HCT116 (cell line): ENCODE measurements around the gene SLC8A1. TPM values are rescaled to one million over a fixed set of nuclear protein-coding genes. Genes with fewer than 3 reads are reported as not detected.
A peak's percentile ranks its signal among the peaks of the same experiment; 100 is the strongest.

Source experiments
- ATAC-seq: fragments of 200-7000 bp; cut with Tn5 transposase; 2 replicates; pipeline ENCODE4 v1.9.1; 2020; ENCODE audit warnings: mild to moderate bottlenecking, moderate library complexity
- BruUV-seq: library from RNA; stranded (reverse); fragments of 400-500 nt; replicated peaks from 2 replicates; lab custom pipeline; 2021; lab: Mats Ljungman, UMichigan
- CTCF ChIA-PET: fragments of 300-600 bp; sonication (Branson Sonifier 250); formaldehyde crosslinking; loops from one replicate; lab custom pipeline; 2021; ENCODE audit warnings: antibody characterized with exemption; lab: Charles Lee
- POLR2A ChIA-PET: fragments of 300-600, 350-600 bp; sonication (Branson Sonifier 250); formaldehyde crosslinking; loops from one replicate; lab custom pipeline; 2021; ENCODE audit warnings: antibody characterized with exemption; lab: Charles Lee
- RAD21 ChIA-PET, 2 experiments: fragments of 300-600 bp; sonication (Branson Sonifier 250); formaldehyde crosslinking; loops; one replicate each; lab custom pipeline; 2023; ENCODE audit warnings: low total read pairs in 2 of 2; ENCODE audit not compliant: uncharacterized antibody in 2 of 2, unreplicated experiment in 2 of 2, low non-redundant PET in 1 of 2; lab: Charles Lee
- DNase-seq: peaks from one replicate; pipeline ENCODE4 v3.0.0-alpha.2; 2010; ENCODE audit warnings: low read depth, low spot score
- H2AFZ ChIP-seq: fragments of 200-600 bp; shearing (Covaris generic), sonication (generic); 2 replicates; pipeline ENCODE4 v1.6.1; 2017; ENCODE audit warnings: low read depth, mixed run types, mixed read lengths, antibody characterized with exemption, low read length; ENCODE audit not compliant: poor library complexity, severe bottlenecking
- H3K27ac ChIP-seq: 2 replicates; pipeline ENCODE4 v1.5.1; 2012; ENCODE audit warnings: low read depth, low read length
- H3K27me3 ChIP-seq: fragments of 200-600 bp; sonication (generic); 2 replicates; pipeline ENCODE4 v1.6.1; 2016; ENCODE audit warnings: mixed run types, low read length, mixed read lengths; ENCODE audit not compliant: insufficient read depth
- H3K36me3 ChIP-seq, 2 experiments: fragments of 200-500 bp in 1 of 2; fragments of 200-600 bp in 1 of 2; sonication (Bioruptor generic) in 1 of 2; sonication (generic) in 1 of 2; 2 replicates each; pipeline versions ENCODE4 v1.5.1 to v1.6.1; 2014 to 2016; ENCODE audit warnings: low read length in 2 of 2, inconsistent platforms in 1 of 2, mixed read lengths in 1 of 2, mixed run types in 1 of 2; ENCODE audit not compliant: insufficient read depth in 2 of 2, control insufficient read depth in 1 of 2
- H3K4me1 ChIP-seq, 2 experiments: fragments of 200-600 bp in 1 of 2; sonication (generic) in 1 of 2; 2 replicates each; pipeline versions ENCODE4 v1.5.1 to v1.6.1; 2012 to 2017; ENCODE audit warnings: low read length in 2 of 2, inconsistent platforms in 1 of 2, mild to moderate bottlenecking in 1 of 2, mixed read lengths in 1 of 2, mixed run types in 1 of 2, moderate library complexity in 1 of 2; ENCODE audit not compliant: insufficient read depth in 2 of 2, control insufficient read depth in 1 of 2
- H3K4me2 ChIP-seq: fragments of 200-600 bp; sonication (generic); 2 replicates; pipeline ENCODE4 v1.6.1; 2017; ENCODE audit warnings: mixed run types, low read length, mixed read lengths
- H3K4me3 ChIP-seq, 2 experiments: fragments of 200-600 bp in 1 of 2; sonication (generic) in 1 of 2; replicated peaks in 1 of 2; 2 replicates each; pipeline ENCODE4 v1.5.1; 2011 to 2016; ENCODE audit warnings: low read length in 2 of 2, control low read depth in 1 of 2, low read depth in 1 of 2, mild to moderate bottlenecking in 1 of 2, mixed read lengths in 1 of 2, mixed run types in 1 of 2
- H3K79me2 ChIP-seq: fragments of 200-600 bp; sonication (generic); 2 replicates; pipeline ENCODE4 v1.6.1; 2017; ENCODE audit warnings: mild to moderate bottlenecking, mixed run types, low read length, moderate library complexity, mixed read lengths; ENCODE audit not compliant: insufficient read depth
- H3K9ac ChIP-seq: fragments of 200-600 bp; sonication (generic); 2 replicates; pipeline ENCODE4 v1.6.1; 2016; ENCODE audit warnings: low read length, mixed read lengths
- H3K9me2 ChIP-seq: fragments of 200-600 bp; sonication (generic), shearing (Covaris generic); 2 replicates; pipeline ENCODE4 v1.6.1; 2017; ENCODE audit warnings: mixed run types, mild to moderate bottlenecking, moderate library complexity; ENCODE audit not compliant: insufficient read depth
- H3K9me3 ChIP-seq, 2 experiments: fragments of 200-500 bp in 1 of 2; fragments of 200-600 bp in 1 of 2; sonication (Bioruptor generic) in 1 of 2; sonication (generic) in 1 of 2; 2 replicates each; pipeline ENCODE4 v1.6.1; 2014 to 2017; ENCODE audit warnings: low read length in 2 of 2, mixed read lengths in 2 of 2, inconsistent platforms in 1 of 2, low read depth in 1 of 2, mild to moderate bottlenecking in 1 of 2, mixed run types in 1 of 2, moderate library complexity in 1 of 2; ENCODE audit not compliant: control insufficient read depth in 1 of 2, insufficient read depth in 1 of 2
- H4K20me1 ChIP-seq: fragments of 200-600 bp; sonication (generic), shearing (Covaris generic); 2 replicates; pipeline ENCODE4 v1.6.1; 2017; ENCODE audit warnings: mixed run types, mild to moderate bottlenecking, moderate library complexity; ENCODE audit not compliant: insufficient read depth
- ATF3 ChIP-seq: IDR thresholded peaks from 2 replicates; pipeline ENCODE4 v1.6.1; 2012
- CBX3 ChIP-seq: IDR thresholded peaks from 2 replicates; pipeline ENCODE4 v1.6.1; 2012; ENCODE audit warnings: low read depth
- EZH2 ChIP-seq: fragments of 200-600 bp; sonication (generic); IDR thresholded peaks from 2 replicates; pipeline ENCODE4 v1.6.1; 2017; ENCODE audit warnings: antibody characterized with exemption, mixed run types
- FOSL1 ChIP-seq: IDR thresholded peaks from 2 replicates; pipeline ENCODE4 v1.6.1; 2012; ENCODE audit warnings: low read depth
- POLR2AphosphoS5 ChIP-seq: IDR thresholded peaks from 2 replicates; pipeline ENCODE4 v1.6.1; 2011; ENCODE audit warnings: mild to moderate bottlenecking, low read depth, low read length, moderate library complexity
- REST ChIP-seq: IDR thresholded peaks from 2 replicates; pipeline ENCODE4 v1.6.1; 2012; ENCODE audit warnings: low read depth
- SIN3A ChIP-seq: IDR thresholded peaks from 2 replicates; pipeline ENCODE4 v1.6.1; 2012; ENCODE audit warnings: low read depth
- SRF ChIP-seq: IDR thresholded peaks from 2 replicates; pipeline ENCODE4 v1.6.1; 2012; ENCODE audit warnings: low read depth
- TCF7L2 ChIP-seq: IDR thresholded peaks from 2 replicates; pipeline ENCODE4 v1.7.0; 2011; ENCODE audit warnings: borderline replicate concordance, inconsistent platforms; ENCODE audit not compliant: insufficient read depth, insufficient read length; ENCODE audit errors: extremely low read depth
- intact Hi-C: fragments of 100-400 bp; cut with micrococcal nuclease; formaldehyde crosslinking; loops from 2 replicates; pipeline ENCODE4 v1.10.0; 2022
- total RNA-seq: library from RNA; stranded (reverse); gene quantifications from one replicate; pipeline ENCODE4 v1.2.1, GENCODE V29; 2021; ENCODE audit not compliant: unreplicated experiment

Gene SLC8A1
- total RNA-seq, 1 experiment from 2014 or later: 0.07 TPM

- no peaks in the 10 kb centered on the region for H4K20me1 ChIP-seq
- H3K9me2 ChIP-seq: no peaks in the 10 kb centered on the region
- RAD21 ChIA-PET: no interaction called here
- H3K4me1 ChIP-seq: peaks cover 4 to 24% of the 10 kb centered on the region in 2 experiments; a peak in 3 of 4 replicates
- CTCF ChIA-PET: no interaction called here
- POLR2A ChIA-PET: no interaction called here
- TF ChIP-seq SRF (no peak), EZH2 (no peak), REST (no peak), POLR2AphosphoS5 (no peak), TCF7L2 (no peak), SIN3A (no peak), FOSL1 (no peak), ATF3 (no peak), CBX3 (no peak)
- no peak overlapping the region for H3K9ac ChIP-seq
- no TSS peak for BruUV-seq
- H3K79me2 ChIP-seq: no peaks in the 10 kb centered on the region
- no peak overlapping the region for H3K4me3 ChIP-seq
- intact Hi-C loops: no loop called here
- H3K36me3 ChIP-seq: no peaks in the 10 kb centered on the region
- H3K4me2 ChIP-seq: no peak overlapping the region
- no peak for ATAC-seq
- DNase-seq: no peak
- H2AFZ ChIP-seq: peak overlapping the region; percentile 64
- no peaks in the 10 kb centered on the region for H3K9me3 ChIP-seq
- H3K27me3 ChIP-seq: no peaks in the 10 kb centered on the region
- H3K27ac ChIP-seq: no peak overlapping the region
These were observed 51.4 kb downstream of the SLC8A1 start for GRCh38 chr2:40400336-40400953.
